PC-3 (cell line): Measurements from ENCODE around the gene TMEM62. TPM values are rescaled to one million over a fixed set of nuclear protein-coding genes. Genes with fewer than 3 reads are reported as not detected.

ENCODE experiments used
- ATAC-seq: fragments of 200-7000 bp; cut with Tn5 transposase; 2 replicates; pipeline ENCODE4 v1.9.1; 2020; ENCODE audit warnings: mild to moderate bottlenecking, moderate library complexity
- BruUV-seq: library from RNA; stranded (reverse); fragments of 400-500 nt; replicated peaks from 2 replicates; lab custom pipeline; 2021; lab: Mats Ljungman, UMichigan
- CTCF ChIA-PET: fragments of 300-600 bp; sonication (Branson Sonifier 250); formaldehyde crosslinking; loops from one replicate; lab custom pipeline; 2022; ENCODE audit warnings: antibody characterized with exemption; lab: Charles Lee
- POLR2A ChIA-PET: fragments of 300-600 bp; sonication (Branson Sonifier 250); formaldehyde crosslinking; loops from one replicate; lab custom pipeline; 2022; ENCODE audit warnings: antibody characterized with exemption; ENCODE audit not compliant: unreplicated experiment; lab: Charles Lee
- DNase-seq: peaks from one replicate; pipeline ENCODE4 v3.0.0-alpha.2; 2015
- H2AFZ ChIP-seq: fragments of 300-600 bp; sonication (generic); 2 replicates; pipeline ENCODE4 v1.6.0; 2016; ENCODE audit warnings: antibody characterized with exemption, low read length
- H3F3A ChIP-seq: fragments of 300-600 bp; sonication (generic); one replicate; pipeline ENCODE4 v1.6.0; 2017; ENCODE audit warnings: antibody characterized with exemption, low read length, control low read depth, mild to moderate bottlenecking; ENCODE audit not compliant: unreplicated experiment
- H3K27ac ChIP-seq: fragments of 300-600 bp; sonication (generic); 2 replicates; pipeline ENCODE4 v1.5.1; 2016; ENCODE audit warnings: mild to moderate bottlenecking, low read length
- H3K27me3 ChIP-seq: fragments of 300-600 bp; sonication (generic); 2 replicates; pipeline ENCODE4 v1.6.1; 2016; ENCODE audit warnings: low read length, mixed read lengths
- H3K36me3 ChIP-seq: fragments of 300-600 bp; sonication (generic); 2 replicates; pipeline ENCODE4 v1.6.1; 2016; ENCODE audit warnings: low read depth, mixed run types, low read length, mixed read lengths
- H3K4me1 ChIP-seq: fragments of 300-600 bp; sonication (generic); 2 replicates; pipeline ENCODE4 v1.5.1; 2016; ENCODE audit warnings: low read length; ENCODE audit not compliant: insufficient read depth
- H3K4me2 ChIP-seq: fragments of 300-600 bp; sonication (generic); 2 replicates; pipeline ENCODE4 v1.6.0; 2016; ENCODE audit warnings: low read length
- H3K4me3 ChIP-seq: fragments of 300-600 bp; sonication (generic); 2 replicates; pipeline ENCODE4 v1.5.1; 2016; ENCODE audit warnings: mild to moderate bottlenecking, low read length, mixed read lengths
- H3K79me2 ChIP-seq: fragments of 300-600 bp; sonication (generic); 2 replicates; pipeline ENCODE4 v1.6.1; 2017; ENCODE audit warnings: low read length, mixed read lengths
- H3K9ac ChIP-seq: fragments of 300-600 bp; sonication (generic); 2 replicates; pipeline ENCODE4 v1.6.0; 2016; ENCODE audit warnings: mild to moderate bottlenecking, low read length
- H3K9me2 ChIP-seq: fragments of 300-600 bp; sonication (generic); replicated peaks from 2 replicates; pipeline ENCODE4 v1.6.1; 2016; ENCODE audit warnings: mixed run types, low read length, mixed read lengths
- H3K9me3 ChIP-seq: fragments of 300-600 bp; sonication (generic); 2 replicates; pipeline ENCODE4 v1.6.1; 2016; ENCODE audit warnings: low read length, mixed read lengths
- H4K20me1 ChIP-seq: fragments of 300-600 bp; sonication (generic); 2 replicates; pipeline ENCODE4 v1.6.1; 2016; ENCODE audit warnings: low read length, mixed read lengths
- EZH2 ChIP-seq: fragments of 300-600 bp; sonication (generic); IDR thresholded peaks from one replicate; pipeline ENCODE4 v1.6.1; 2017; ENCODE audit warnings: antibody characterized with exemption, mild to moderate bottlenecking, low read length; ENCODE audit not compliant: unreplicated experiment
- EZH2phosphoT487 ChIP-seq: fragments of 300-600 bp; sonication (generic); IDR thresholded peaks from 2 replicates; pipeline ENCODE4 v1.6.1; 2018; ENCODE audit warnings: mild to moderate bottlenecking, antibody characterized with exemption, low read length, borderline replicate concordance
- intact Hi-C: fragments of 100-400 bp; cut with micrococcal nuclease; formaldehyde crosslinking; loops from 2 replicates; pipeline ENCODE4 v1.9.0; 2023
- total RNA-seq: library from RNA; depleted of rRNA; stranded (reverse); fragments of >200 nt; gene quantifications from 2 replicates; pipeline ENCODE4 v1.2.3, GENCODE V29; 2014
- TF ChIP-seq, protein P1 (sequence below): fragments of 300-600 bp; sonication (generic); conservative IDR thresholded peaks from 2 replicates; pipeline ENCODE4 v1.5.1; 2017; ENCODE audit warnings: antibody characterized with exemption, low read depth, mild to moderate bottlenecking, low read length

Gene TMEM62
- total RNA-seq, 1 experiment from 2014 or later: 19.6 TPM

DNA sequence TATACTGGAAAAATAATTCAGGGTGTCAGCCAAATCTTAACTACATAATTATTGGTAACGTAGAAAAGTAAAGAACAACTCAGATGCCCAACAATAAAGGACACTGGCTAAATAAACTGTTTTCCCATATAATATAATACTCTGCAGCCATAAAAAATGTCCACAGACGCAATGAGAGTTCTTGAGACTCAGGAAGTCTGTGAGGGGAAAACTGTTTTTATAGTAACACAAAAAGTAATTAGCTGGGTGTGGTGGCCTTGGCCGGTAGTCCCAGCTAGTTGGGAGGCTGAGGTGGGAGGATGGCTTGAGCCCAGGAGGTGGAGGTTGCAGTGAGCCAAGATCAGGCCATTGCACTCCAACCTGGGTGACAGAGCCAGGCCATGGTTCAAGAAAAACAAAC is 22.0 kb upstream of the TMEM62 start:
- Histone ChIP-seq H3K27ac (no peak overlapping the region), H3K9me2 (no peaks in the 10 kb centered on the region), H2AFZ (no peak overlapping the region), H3K36me3 (no peaks in the 10 kb centered on the region), H4K20me1 (no peaks in the 10 kb centered on the region), H3F3A (no peaks in the 10 kb centered on the region), H3K4me1 (no peaks in the 10 kb centered on the region), H3K9me3 (no peaks in the 10 kb centered on the region), H3K9ac (no peak overlapping the region), H3K4me3 (no peak overlapping the region), H3K4me2 (no peak overlapping the region), H3K79me2 (no peaks in the 10 kb centered on the region), H3K27me3 (no peaks in the 10 kb centered on the region)
- BruUV-seq: no TSS peak
- ATAC-seq (no peak), DNase-seq (no peak)
- POLR2A ChIA-PET: no interaction called here
- CTCF ChIA-PET: interaction anchor here (0.7 kb wide), 1 partner anchor 708 kb away, joined by 3 read pairs; no protein-coding TSS in a partner anchor
- intact Hi-C loops: no loop called here
- no peak for TF ChIP-seq EZH2phosphoT487
- TF ChIP-seq, protein P1, sequence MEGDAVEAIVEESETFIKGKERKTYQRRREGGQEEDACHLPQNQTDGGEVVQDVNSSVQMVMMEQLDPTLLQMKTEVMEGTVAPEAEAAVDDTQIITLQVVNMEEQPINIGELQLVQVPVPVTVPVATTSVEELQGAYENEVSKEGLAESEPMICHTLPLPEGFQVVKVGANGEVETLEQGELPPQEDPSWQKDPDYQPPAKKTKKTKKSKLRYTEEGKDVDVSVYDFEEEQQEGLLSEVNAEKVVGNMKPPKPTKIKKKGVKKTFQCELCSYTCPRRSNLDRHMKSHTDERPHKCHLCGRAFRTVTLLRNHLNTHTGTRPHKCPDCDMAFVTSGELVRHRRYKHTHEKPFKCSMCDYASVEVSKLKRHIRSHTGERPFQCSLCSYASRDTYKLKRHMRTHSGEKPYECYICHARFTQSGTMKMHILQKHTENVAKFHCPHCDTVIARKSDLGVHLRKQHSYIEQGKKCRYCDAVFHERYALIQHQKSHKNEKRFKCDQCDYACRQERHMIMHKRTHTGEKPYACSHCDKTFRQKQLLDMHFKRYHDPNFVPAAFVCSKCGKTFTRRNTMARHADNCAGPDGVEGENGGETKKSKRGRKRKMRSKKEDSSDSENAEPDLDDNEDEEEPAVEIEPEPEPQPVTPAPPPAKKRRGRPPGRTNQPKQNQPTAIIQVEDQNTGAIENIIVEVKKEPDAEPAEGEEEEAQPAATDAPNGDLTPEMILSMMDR: no peak
- no peak for TF ChIP-seq EZH2

DNA sequence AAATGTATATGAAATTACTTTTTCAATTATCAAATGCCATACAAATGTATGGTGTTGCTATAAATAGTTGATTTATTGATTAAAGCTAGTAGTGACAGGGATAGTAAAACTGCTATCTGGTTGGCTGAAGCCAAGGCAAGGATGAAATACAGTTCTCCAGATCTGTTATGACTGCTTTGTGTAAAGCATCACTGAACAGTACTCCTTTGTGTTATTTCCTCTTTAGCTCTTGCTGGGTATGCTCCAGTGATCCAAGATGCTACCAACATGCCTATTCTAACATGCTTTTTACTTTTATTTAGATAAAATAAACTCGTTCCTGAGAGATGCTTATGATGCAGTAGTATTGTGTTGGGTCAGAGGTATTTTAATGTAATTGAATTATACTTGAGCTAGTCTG is 15.1 kb upstream of the TMEM62 start:
- H3F3A ChIP-seq: no peaks in the 10 kb centered on the region

DNA sequence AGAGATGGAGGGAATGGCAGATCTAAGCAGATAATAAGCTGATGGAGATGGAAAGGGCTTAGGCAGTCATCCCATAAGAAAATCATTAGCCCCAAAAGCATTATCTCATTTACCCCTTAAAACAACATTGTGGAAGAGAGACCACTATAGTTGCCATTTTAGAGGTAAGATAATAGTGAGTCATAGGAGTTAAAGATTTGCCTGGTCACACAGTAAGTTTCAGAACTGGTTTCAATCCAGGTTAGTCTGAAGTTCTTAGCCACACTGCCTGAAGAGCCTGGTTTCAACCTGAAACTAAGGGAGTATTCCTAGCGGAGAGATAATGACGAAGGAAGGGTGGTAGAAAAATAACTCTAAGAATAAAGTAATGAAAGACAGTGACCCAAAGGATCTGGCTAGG is 14.6 kb upstream of the TMEM62 start:
- Histone ChIP-seq H3K4me2 (no peak overlapping the region), H4K20me1 (no peaks in the 10 kb centered on the region), H3K4me1 (no peaks in the 10 kb centered on the region), H3K9ac (no peak overlapping the region), H3K79me2 (no peaks in the 10 kb centered on the region), H3K27ac (no peak overlapping the region), H3K9me3 (no peaks in the 10 kb centered on the region), H3K4me3 (no peak overlapping the region), H2AFZ (no peak overlapping the region), H3K27me3 (no peaks in the 10 kb centered on the region), H3F3A (no peaks in the 10 kb centered on the region), H3K9me2 (no peaks in the 10 kb centered on the region), H3K36me3 (no peaks in the 10 kb centered on the region)
- ChIA-PET POLR2A (no interaction called here), CTCF (no interaction called here)
- no peak for TF ChIP-seq EZH2
- TF ChIP-seq, protein P1: no peak
- TF ChIP-seq EZH2phosphoT487: no peak
- intact Hi-C loops: no loop called here
- BruUV-seq: no TSS peak
- ATAC-seq (no peak), DNase-seq (no peak)

More for the DNA sequence above, 15.1 kb upstream of the TMEM62 start:
- no peak for ATAC-seq
- Histone ChIP-seq H3K36me3 (no peaks in the 10 kb centered on the region), H2AFZ (no peak overlapping the region), H3K27me3 (no peaks in the 10 kb centered on the region), H3K27ac (no peak overlapping the region), H3K4me1 (no peaks in the 10 kb centered on the region), H3K4me3 (no peak overlapping the region), H3K9me2 (no peaks in the 10 kb centered on the region), H4K20me1 (no peaks in the 10 kb centered on the region), H3K9ac (no peak overlapping the region), H3K4me2 (no peak overlapping the region), H3K79me2 (no peaks in the 10 kb centered on the region), H3K9me3 (no peaks in the 10 kb centered on the region)
- no TSS peak for BruUV-seq
- CTCF ChIA-PET: no interaction called here
- intact Hi-C loops: no loop called here
- no peak for DNase-seq
- POLR2A ChIA-PET: no interaction called here
- no peak for TF ChIP-seq EZH2
- no peak for TF ChIP-seq EZH2phosphoT487
- TF ChIP-seq, protein P1: no peak
